Adrenal gland (tissue), 5 donors: ENCODE measurements around the gene MRPL41.

Experiments used
- POLR2A ChIP-seq, 2 donors: fragments of 450-650 bp; IDR thresholded peaks; one replicate each; pipeline ENCODE4 v1.6.1; 2017; ENCODE audit warnings: antibody characterized with exemption in 2 of 2, mild to moderate bottlenecking in 2 of 2, moderate library complexity in 1 of 2
- TF ChIP-seq, protein P1 (sequence below), 6 experiments: fragments of 450-650 bp in 4 of 6; fragments of 200-600 bp in 2 of 6; sonication (generic) in 1 of 6; IDR thresholded peaks; 1 replicate in 5 of 6; 2 replicates in 1 of 6; pipeline versions ENCODE4 v1.5.1 to v1.8.0; 2016 to 2021; ENCODE audit warnings: antibody characterized with exemption in 6 of 6, mild to moderate bottlenecking in 2 of 6, moderate library complexity in 1 of 6
- donor health status: DM: no; HTN: no; CAD: no.

DNA sequence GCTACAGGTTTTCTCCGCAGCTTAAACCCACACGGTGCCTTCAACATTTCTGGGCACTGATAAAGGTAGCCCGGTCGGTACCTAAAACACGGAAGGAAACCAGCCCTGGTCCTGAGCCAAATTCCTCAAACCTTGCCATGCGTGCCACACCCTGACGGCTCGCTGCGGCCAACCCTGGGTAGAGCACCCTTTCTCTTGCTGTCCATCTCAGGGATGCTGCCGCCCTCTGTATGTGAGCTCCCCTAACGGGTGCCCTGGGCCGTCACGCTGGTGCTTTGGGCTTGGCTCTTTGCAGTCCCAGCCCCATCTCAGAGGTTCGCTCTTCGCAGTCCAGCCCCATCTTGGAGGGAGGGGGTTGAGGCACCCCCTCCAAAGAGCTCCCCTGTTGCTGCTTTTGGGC lies 45.4 kb upstream of the MRPL41 start:
- TF ChIP-seq, protein P1, sequence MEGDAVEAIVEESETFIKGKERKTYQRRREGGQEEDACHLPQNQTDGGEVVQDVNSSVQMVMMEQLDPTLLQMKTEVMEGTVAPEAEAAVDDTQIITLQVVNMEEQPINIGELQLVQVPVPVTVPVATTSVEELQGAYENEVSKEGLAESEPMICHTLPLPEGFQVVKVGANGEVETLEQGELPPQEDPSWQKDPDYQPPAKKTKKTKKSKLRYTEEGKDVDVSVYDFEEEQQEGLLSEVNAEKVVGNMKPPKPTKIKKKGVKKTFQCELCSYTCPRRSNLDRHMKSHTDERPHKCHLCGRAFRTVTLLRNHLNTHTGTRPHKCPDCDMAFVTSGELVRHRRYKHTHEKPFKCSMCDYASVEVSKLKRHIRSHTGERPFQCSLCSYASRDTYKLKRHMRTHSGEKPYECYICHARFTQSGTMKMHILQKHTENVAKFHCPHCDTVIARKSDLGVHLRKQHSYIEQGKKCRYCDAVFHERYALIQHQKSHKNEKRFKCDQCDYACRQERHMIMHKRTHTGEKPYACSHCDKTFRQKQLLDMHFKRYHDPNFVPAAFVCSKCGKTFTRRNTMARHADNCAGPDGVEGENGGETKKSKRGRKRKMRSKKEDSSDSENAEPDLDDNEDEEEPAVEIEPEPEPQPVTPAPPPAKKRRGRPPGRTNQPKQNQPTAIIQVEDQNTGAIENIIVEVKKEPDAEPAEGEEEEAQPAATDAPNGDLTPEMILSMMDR (IDR thresholded peaks at IDR 0.05) = no peak
- TF ChIP-seq POLR2A (IDR thresholded peaks at IDR 0.05) = no peak
